Epithelial cell of proximal tubule (primary cell): ENCODE measurements around the gene RPS6KA2. TPM values are rescaled to one million over a fixed set of nuclear protein-coding genes. Genes with fewer than 3 reads are reported as not detected.

Source experiments
- DNase-seq: peaks from one replicate; pipeline ENCODE4 v3.0.0-alpha.2; 2011; ENCODE audit warnings: low read depth
- H3K4me3 ChIP-seq: 2 replicates; pipeline ENCODE4 v1.5.1; 2011; ENCODE audit warnings: low read depth, mild to moderate bottlenecking, low read length
- CTCF ChIP-seq: conservative IDR thresholded peaks from 2 replicates; pipeline ENCODE4 v1.5.1; 2012; ENCODE audit warnings: low read depth, mild to moderate bottlenecking, low read length
- total RNA-seq: library from RNA; depleted of rRNA; stranded (reverse); fragments of >200 nt; gene quantifications from 2 replicates; pipeline ENCODE4 v1.2.3, GENCODE V29; 2015

The RPS6KA2 gene
- total RNA-seq, 1 donor from 2014 or later: 20.8 TPM

DNA sequence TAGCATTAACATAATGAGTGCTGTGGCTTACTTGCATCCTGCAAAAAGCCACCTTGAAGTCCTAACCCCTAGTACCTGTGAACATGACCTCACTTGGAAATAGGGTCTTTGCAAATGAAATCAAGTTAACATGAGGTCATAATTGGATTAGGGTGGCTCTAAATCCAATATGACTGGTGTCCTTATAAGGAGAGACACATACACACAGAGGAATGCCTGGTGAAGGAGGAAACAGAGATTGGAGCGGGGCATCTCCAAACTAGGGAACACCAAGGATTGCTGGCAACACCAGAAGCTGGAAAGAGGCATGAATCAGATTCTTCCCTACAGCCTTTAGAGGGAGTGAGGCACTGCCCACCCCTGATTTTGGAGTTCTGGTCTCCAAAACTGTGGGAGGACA is 17.6 kb upstream of the RPS6KA2 start:
- DNase-seq: no peak
- H3K4me3 ChIP-seq: no peak overlapping the region
- no peak for TF ChIP-seq CTCF

DNA sequence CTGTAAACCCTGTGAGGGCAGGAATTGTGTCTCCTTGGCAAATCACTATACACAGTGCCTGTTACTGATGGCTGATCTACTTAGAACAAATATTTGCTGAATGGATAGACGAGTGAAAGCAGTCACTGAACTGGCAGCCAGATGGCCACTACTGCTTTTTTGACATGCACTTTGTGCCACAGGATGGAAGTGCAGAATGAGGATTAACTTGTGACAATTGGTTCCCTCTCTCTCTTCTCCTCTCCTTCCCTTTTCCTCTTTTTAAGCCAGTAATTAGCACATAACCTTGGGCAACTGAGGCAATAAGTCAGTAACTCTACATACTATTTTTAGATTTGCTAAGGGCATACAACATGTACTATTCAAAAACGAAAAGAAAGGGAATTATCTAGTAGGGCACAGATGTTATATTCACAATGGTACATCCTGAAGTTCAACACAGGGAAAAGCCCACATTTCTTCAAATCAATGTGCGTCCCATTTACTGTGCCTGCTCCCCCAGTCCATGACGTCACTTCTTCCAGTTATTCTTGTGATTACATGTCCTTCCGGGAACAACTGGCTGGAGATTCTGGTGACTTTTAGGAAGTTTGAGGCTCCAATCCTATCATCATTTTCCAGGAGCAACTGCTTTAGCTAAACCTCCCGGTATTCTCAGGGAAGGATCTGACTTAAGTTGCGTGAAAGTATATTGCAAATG is 17.0 kb upstream of the RPS6KA2 start:
- no peak for DNase-seq
- no peak for TF ChIP-seq CTCF
- H3K4me3 ChIP-seq: no peak overlapping the region

GRCh38 chr6:166642646-166643045 is 15.6 kb upstream of the RPS6KA2 start:
- DNase-seq: no peak
- no peak for TF ChIP-seq CTCF
- H3K4me3 ChIP-seq: no peak overlapping the region

GRCh38 chr6:166640342-166641043 is 13.4 kb upstream of the RPS6KA2 start:
- no peak for TF ChIP-seq CTCF
- peak overlapping the region; percentile 22 for H3K4me3 ChIP-seq
- DNase-seq: no peak

DNA sequence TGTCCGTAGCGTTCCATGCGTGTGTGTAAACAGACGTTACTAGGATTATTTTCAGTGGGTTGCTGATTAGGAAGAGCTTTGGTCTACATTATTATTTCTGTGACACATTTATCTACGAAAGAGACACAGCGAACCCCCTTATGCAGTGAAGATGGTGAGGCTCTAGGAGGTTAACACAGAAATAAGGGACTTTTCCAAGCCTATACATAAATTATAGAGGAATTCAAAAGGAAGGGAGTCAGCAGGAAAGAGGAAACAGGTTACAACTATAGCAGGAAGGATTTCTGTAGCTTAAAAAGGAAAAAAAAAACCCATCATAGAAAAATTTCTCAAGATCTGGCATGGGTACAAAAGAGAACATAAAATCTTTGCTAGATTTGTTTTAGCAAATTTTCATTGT is 12.9 kb upstream of the RPS6KA2 start:
- no peak overlapping the region for H3K4me3 ChIP-seq
- TF ChIP-seq CTCF: no peak
- DNase-seq: no peak

DNA sequence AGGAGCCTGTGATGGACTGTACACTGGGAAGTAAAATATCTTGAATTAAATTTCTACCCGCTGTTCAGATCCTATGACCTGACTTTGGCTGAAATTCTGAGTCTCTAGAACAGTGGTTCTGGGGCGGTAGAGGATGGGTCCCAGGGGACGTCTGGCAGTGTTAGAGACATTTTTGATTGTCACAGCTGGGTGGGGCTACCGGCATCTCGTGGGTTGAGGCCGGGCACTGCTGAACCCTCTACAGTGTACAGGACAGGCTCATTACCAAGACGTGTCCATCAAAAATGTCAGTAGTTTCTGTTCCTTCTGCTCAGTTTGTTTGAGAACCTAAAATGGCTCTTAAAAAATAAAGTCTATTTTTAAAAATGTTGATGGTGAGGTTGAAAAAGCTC is 11.5 kb upstream of the RPS6KA2 start:
- no peak for TF ChIP-seq CTCF
- DNase-seq: no peak
- H3K4me3 ChIP-seq: no peak overlapping the region
